HepG2 (cell line): ENCODE data around the gene FCER1G. TPM values are rescaled to one million over a fixed set of nuclear protein-coding genes. Genes with fewer than 3 reads are reported as not detected.

Experiments used
- ARID5B ChIP-seq: IDR thresholded peaks from 2 replicates; pipeline ENCODE4 v1.4.0; 2020; ENCODE audit warnings: mild to moderate bottlenecking, missing genetic modification reagents
- EEA1 ChIP-seq: sonication (generic); formaldehyde crosslinking; IDR thresholded peaks from 2 replicates; pipeline ENCODE4 v1.5.1; 2020; ENCODE audit warnings: mild to moderate bottlenecking, missing genetic modification reagents, borderline replicate concordance
- FOXK2 ChIP-seq: fragments of 450-650 bp; IDR thresholded peaks from 2 replicates; pipeline ENCODE4 v1.6.1; 2016
- GATAD1 ChIP-seq: IDR thresholded peaks from 2 replicates; pipeline ENCODE4 v1.6.1; 2016; ENCODE audit warnings: missing genetic modification reagents, missing compliant biosample characterization
- KAT8 ChIP-seq: IDR thresholded peaks from 2 replicates; pipeline ENCODE4 v1.6.1; 2016; ENCODE audit warnings: missing genetic modification reagents, missing compliant biosample characterization
- THAP11 ChIP-seq: IDR thresholded peaks from 2 replicates; pipeline ENCODE4 v1.6.1; 2016; ENCODE audit warnings: missing biosample characterization, missing genetic modification reagents
- ZNF329 ChIP-seq: sonication (generic); formaldehyde crosslinking; IDR thresholded peaks from 2 replicates; pipeline ENCODE4 v1.9.0; 2021; ENCODE audit warnings: low read depth, mild to moderate bottlenecking, missing genetic modification reagents
- ZNF354B ChIP-seq: sonication (generic); formaldehyde crosslinking; IDR thresholded peaks from 2 replicates; pipeline ENCODE4 v1.8.0; 2022; ENCODE audit warnings: mild to moderate bottlenecking, missing genetic modification reagents
- ZNF383 ChIP-seq: sonication (generic); formaldehyde crosslinking; IDR thresholded peaks from 2 replicates; pipeline ENCODE4 v1.4.0; 2020; ENCODE audit warnings: missing genetic modification reagents, mild to moderate bottlenecking, borderline replicate concordance
- ZNF446 ChIP-seq: sonication (generic); formaldehyde crosslinking; IDR thresholded peaks from 2 replicates; pipeline ENCODE4 v1.5.0; 2020; ENCODE audit warnings: mild to moderate bottlenecking, missing genetic modification reagents
- ZNF510 ChIP-seq: sonication (generic); formaldehyde crosslinking; IDR thresholded peaks from 2 replicates; pipeline ENCODE4 v1.4.0; 2020; ENCODE audit warnings: low read depth, mild to moderate bottlenecking, missing genetic modification reagents
- ZNF512B ChIP-seq: sonication (generic); formaldehyde crosslinking; IDR thresholded peaks from 2 replicates; pipeline ENCODE4 v1.5.1; 2020; ENCODE audit warnings: missing genetic modification reagents, mild to moderate bottlenecking, borderline replicate concordance
- ZNF552 ChIP-seq: sonication (generic); formaldehyde crosslinking; IDR thresholded peaks from 2 replicates; pipeline ENCODE4 v1.9.0; 2022; ENCODE audit warnings: missing genetic modification reagents, mild to moderate bottlenecking, borderline replicate concordance
- ZNF619 ChIP-seq: sonication (generic); formaldehyde crosslinking; IDR thresholded peaks from 2 replicates; pipeline ENCODE4 v1.4.0; 2020; ENCODE audit warnings: mild to moderate bottlenecking, missing genetic modification reagents
- ZNF761 ChIP-seq: sonication (generic); formaldehyde crosslinking; conservative IDR thresholded peaks from 2 replicates; pipeline ENCODE4 v1.4.0; 2020; ENCODE audit warnings: mild to moderate bottlenecking, missing genetic modification reagents
- polyA plus RNA-seq, 8 experiments: library from polyadenylated mRNA; depleted of rRNA in 3 of 8; stranded (reverse) in 7 of 8; unstranded in 1 of 8; fragments of >200 nt; fragmentation: Illumina TruSeq in 4 of 8; extraction: Trizol in 4 of 8; gene quantifications; 2 replicates each; pipeline versions ENCODE4 v1.2.1 to v1.2.3, GENCODE V29; 2011 to 2016; ENCODE audit warnings: low read depth in 4 of 8, missing spikeins in 1 of 8, mixed read lengths in 1 of 8; ENCODE audit not compliant: insufficient read depth in 1 of 8
- total RNA-seq, 5 experiments: library from RNA; depleted of rRNA; stranded (reverse); fragments of >200 nt; fragmentation: Illumina TruSeq; extraction: Trizol; gene quantifications; 2 replicates each; pipeline ENCODE4 v1.2.3, GENCODE V29; 2016; ENCODE audit warnings: low read depth in 1 of 5
- TF ChIP-seq, protein P1 (sequence below): sonication (generic); formaldehyde crosslinking; IDR thresholded peaks from 2 replicates; pipeline ENCODE4 v1.5.0; 2020; ENCODE audit warnings: mild to moderate bottlenecking, missing genetic modification reagents
- TF ChIP-seq, protein P2 (sequence below): sonication (generic); formaldehyde crosslinking; IDR thresholded peaks from 2 replicates; pipeline ENCODE4 v1.8.1; 2023; ENCODE audit warnings: mild to moderate bottlenecking, missing genetic modification reagents

The FCER1G gene
- total and polyA plus RNA-seq, 2 of the 13 experiments (the other 11 are each of a cell fraction or from before 2014, with no cell fraction given): 1.3 to 6.4 TPM

GRCh38 chr1:161165742-161166668 lies 49.1 kb upstream of the FCER1G start, which contains the start of gene PPOX (continued):
- TF ChIP-seq, protein P1, sequence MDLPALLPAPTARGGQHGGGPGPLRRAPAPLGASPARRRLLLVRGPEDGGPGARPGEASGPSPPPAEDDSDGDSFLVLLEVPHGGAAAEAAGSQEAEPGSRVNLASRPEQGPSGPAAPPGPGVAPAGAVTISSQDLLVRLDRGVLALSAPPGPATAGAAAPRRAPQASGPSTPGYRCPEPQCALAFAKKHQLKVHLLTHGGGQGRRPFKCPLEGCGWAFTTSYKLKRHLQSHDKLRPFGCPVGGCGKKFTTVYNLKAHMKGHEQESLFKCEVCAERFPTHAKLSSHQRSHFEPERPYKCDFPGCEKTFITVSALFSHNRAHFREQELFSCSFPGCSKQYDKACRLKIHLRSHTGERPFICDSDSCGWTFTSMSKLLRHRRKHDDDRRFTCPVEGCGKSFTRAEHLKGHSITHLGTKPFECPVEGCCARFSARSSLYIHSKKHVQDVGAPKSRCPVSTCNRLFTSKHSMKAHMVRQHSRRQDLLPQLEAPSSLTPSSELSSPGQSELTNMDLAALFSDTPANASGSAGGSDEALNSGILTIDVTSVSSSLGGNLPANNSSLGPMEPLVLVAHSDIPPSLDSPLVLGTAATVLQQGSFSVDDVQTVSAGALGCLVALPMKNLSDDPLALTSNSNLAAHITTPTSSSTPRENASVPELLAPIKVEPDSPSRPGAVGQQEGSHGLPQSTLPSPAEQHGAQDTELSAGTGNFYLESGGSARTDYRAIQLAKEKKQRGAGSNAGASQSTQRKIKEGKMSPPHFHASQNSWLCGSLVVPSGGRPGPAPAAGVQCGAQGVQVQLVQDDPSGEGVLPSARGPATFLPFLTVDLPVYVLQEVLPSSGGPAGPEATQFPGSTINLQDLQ (CRISPR knock-in tag): no peak
- TF ChIP-seq ZNF619 (0 out of 2 replicates have a peak, but pooled peaks have one; percentile 54), ZNF510 (no peak), ARID5B (CRISPR knock-in tag) (peak; percentile 15; the same call in 1 of the 2 replicates), THAP11 (peak; percentile 89), ZNF761 (CRISPR knock-in tag) (no peak), ZNF354B (CRISPR knock-in tag) (no peak), GATAD1 (CRISPR knock-in tag) (peak; percentile 91), ZNF329 (CRISPR knock-in tag) (peak; percentile 47; the same call in 1 of the 2 replicates), FOXK2 (no peak), ZNF552 (CRISPR knock-in tag) (0 out of 2 replicates have a peak, but pooled peaks have one; percentile 35), EEA1 (CRISPR knock-in tag) (no peak), ZNF446 (CRISPR knock-in tag) (no peak), ZNF383 (CRISPR knock-in tag) (no peak), KAT8 (peak; percentile 83), ZNF512B (CRISPR knock-in tag) (no peak)
- TF ChIP-seq, protein P2, sequence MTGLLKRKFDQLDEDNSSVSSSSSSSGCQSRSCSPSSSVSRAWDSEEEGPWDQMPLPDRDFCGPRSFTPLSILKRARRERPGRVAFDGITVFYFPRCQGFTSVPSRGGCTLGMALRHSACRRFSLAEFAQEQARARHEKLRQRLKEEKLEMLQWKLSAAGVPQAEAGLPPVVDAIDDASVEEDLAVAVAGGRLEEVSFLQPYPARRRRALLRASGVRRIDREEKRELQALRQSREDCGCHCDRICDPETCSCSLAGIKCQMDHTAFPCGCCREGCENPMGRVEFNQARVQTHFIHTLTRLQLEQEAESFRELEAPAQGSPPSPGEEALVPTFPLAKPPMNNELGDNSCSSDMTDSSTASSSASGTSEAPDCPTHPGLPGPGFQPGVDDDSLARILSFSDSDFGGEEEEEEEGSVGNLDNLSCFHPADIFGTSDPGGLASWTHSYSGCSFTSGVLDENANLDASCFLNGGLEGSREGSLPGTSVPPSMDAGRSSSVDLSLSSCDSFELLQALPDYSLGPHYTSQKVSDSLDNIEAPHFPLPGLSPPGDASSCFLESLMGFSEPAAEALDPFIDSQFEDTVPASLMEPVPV (CRISPR knock-in tag): 0 out of 2 replicates have a peak, but pooled peaks have one; percentile 27
